NCI-H774 (cell line): Measurements from ENCODE around the gene DCTN2.
A peak's percentile ranks its signal among the peaks of the same experiment; 100 is the strongest.
"Not testable (repeated sequence)": the region's sequence is repeated elsewhere in the genome, so short reads cannot be mapped to it uniquely, and the experiment has no call there.

Experiments used
- DNase-seq: peaks from one replicate; lab custom pipeline; 2025; lab: John Stamatoyannopoulos, UW

DCTN2 gene

DNA sequence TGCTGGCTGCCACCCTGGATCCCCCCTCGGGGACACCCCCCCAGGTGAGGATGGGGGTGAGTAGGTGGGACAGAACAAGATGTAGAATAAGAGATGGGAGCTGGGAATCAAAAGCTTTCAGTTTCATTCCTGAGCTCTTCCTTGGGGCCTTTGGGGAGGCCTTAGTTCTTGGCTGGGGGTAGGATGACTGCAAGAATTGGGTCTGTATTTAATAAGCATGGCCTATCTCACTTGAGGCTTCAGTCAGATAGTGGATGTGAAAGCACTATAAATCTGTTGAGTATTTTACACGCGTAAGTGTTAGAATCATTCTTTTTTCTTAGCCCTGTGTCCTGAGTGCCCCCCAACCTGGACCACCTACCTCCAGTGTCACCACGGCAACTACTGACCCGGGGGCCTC lies 19.8 kb downstream of the DCTN2 start:
- DNase-seq: no peak

DNA sequence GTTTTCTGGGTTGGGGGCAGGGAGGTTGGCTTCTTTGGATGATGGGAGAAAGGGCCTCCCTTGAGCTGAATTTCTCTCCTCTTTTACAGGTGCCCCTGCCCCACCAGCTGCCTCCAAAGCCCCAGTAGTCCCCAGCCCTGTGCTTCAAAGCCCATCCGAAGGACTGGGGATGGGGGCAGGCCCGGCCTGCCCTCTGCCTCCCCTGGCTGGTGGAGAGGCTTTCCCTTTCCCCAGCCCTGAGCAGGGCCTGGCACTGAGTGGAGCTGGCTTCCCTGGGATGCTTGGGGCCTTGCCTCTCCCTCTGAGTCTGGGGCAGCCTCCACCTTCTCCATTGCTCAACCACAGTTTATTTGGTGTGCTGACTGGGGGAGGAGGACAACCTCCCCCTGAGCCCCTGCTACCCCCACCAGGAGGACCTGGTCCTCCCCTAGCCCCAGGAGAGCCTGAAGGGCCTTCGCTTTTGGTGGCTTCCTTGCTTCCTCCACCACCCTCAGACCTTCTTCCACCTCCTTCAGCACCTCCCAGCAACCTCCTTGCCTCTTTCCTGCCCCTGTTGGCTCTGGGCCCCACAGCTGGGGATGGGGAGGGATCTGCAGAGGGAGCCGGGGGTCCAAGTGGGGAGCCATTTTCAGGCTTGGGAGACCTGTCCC lies 20.4 kb downstream of the DCTN2 start:
- no peak for DNase-seq

- no peak for DNase-seq
Measured at GRCh38 chr12:57525615-57526383, 21.2 kb downstream of the DCTN2 start.

GRCh38 chr12:57524814-57525614 lies 22.0 kb downstream of the DCTN2 start:
- no peak for DNase-seq

DNA sequence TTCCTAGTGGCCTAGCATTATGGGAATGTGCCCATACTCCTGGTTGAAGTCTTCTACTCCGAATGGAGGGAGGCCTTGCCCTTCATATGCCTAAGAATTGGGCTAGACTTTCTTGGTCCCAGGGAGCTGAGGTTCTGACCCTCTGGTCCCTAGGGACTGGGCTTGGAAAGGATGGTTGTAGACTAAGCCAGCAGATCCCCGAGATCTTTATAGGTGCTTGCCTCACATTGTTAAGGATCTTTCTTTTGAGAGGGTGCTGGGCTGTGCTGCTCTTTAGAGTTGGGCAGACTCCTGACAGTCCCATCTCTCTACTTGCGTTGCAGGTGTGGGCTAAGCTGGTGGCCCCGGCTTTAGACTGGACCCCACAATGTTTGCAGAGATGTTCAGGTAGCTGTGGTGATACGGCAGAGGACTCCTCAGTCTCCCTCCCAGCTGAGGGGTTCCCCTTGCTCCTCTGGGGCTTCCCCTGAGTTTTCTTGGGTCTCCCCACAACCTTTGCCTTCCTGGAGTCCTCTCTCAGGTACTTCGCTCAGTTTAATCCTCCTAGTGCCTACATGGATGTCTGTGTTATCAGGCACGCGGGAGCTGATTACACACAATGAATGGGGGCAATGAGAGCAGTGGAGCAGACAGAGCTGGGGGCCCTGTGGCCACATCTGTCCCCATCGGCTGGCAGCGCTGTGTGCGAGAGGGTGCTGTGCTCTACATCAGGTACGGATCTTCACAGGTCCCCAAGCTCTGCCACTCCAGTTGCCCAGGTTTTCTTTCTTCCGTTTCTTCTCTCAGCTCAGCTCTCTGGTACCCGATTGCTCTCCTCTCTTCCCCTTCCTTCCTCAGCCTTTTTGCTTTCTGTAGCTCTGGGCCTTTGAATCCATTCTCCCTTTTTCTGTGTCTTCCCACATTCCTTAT lies 23.0 kb downstream of the DCTN2 start:
- DNase-seq: no peak

DNA sequence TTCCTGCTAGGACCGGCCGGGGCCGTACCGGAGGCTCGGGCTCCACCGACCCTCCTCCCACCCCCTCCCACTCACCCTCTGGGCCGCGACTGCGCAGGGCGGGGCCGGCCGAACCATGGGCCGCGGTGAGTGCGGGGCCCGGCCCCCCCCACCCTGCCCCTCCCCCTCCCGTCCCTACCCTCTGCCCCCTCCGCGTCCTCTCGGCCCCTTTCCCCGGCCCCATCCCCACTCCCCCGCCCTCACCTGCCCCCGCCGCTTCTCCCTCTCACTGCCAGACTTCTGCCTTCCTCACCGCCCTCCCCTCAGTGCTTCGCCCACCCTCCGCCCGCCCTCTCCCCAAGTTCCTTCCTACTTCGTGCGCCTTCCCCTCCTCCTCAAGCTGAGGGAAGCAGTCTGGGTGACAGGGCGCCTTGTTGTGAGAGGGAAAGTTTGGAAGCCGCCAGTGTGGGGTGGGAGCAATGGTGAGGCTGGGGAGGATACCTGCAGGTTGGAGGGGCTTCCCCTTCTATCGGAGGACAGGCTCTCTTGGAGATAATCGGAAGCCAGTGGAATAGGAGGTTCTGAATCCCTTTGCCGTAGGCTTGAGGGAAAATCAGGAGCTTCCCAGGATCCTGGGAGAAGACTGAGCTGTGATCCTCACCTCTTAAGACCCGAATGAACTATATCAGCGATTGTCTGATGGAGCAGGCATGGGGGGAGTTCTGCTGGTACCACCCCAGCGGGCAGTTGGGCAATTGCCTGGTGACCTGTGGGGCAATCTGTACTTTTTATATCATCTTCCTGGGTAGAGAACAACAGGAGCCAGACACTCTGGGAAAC lies 23.9 kb downstream of the DCTN2 start:
- DNase-seq: no peak

DNA sequence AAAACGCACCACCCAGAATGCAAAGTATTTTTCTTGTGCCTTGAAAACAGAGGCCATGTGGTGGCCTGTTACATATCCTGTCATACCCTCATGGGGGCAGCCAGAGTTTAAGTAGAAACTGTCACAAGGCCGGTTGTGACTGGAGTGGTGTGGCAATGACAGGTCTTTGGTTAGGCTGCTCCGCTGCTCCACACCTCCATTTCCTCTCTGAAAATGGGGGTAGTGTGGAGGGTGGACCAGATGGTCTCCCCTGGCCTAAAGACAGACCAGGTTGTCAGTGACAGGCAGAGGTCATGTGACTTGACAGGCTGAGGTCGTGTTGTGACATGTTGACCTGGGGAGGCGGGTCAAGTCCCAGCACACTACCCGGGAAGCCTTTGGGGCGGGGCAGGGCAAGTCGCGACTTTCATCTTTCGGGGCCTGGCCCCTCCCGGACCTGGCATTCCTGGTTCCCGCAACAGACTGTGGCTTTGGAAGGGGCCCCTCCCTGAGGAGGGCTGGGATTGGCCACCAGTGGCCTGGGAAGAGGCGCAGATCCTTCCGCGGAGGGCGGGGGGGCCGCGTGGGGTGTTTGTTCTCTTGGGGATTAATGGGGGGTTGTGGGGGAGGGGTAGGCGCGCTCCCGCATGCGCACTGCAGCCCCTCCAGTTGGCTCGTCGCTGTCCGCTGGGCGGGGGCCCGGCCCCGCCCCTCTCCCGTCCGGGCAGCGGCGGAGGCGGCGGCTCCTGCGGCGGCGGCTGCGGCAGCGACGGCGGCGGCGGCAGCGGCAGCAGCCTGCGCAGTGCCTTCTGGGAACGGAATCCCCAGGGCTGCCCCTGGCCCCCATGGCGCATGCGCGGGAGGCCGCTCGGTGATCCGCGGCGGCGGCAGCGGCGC lies 24.7 kb downstream of the DCTN2 start, which contains the start of gene MBD6:
MBD6 (plus strand) TSS at position 814 of the 876 bp plus-strand sequence. CDS start 1,480 bp downstream, outside the sequence.
- DNase-seq: peak; percentile 96

- no peak for DNase-seq
Measured at GRCh38 chr12:57521525-57522010, 25.4 kb downstream of the DCTN2 start.

GRCh38 chr12:57520053-57520818 lies 26.8 kb downstream of the DCTN2 start, which contains the start of gene DDIT3:
DDIT3 (minus strand) TSS chr12:57520514; CDS start chr12:57517406, 3,108 bp downstream.
- DNase-seq: peak; percentile 100

DNA sequence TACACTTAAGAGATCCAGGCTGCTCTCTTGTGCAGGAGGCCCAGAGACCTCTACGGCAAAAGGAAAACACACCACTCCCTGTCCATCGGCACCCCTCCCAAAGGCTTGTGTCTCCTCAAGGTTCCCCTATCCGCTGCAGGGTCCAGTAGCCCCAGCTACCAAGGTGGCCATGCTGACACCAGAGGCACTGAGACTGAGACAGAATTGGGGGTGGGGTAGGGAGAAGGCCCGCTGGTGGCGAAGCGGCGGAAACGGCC lies 27.3 kb downstream of the DCTN2 start:
- DNase-seq: no peak

- DNase-seq: no peak
Measured at GRCh38 chr12:57518920-57519795, 27.8 kb downstream of the DCTN2 start.

DNA sequence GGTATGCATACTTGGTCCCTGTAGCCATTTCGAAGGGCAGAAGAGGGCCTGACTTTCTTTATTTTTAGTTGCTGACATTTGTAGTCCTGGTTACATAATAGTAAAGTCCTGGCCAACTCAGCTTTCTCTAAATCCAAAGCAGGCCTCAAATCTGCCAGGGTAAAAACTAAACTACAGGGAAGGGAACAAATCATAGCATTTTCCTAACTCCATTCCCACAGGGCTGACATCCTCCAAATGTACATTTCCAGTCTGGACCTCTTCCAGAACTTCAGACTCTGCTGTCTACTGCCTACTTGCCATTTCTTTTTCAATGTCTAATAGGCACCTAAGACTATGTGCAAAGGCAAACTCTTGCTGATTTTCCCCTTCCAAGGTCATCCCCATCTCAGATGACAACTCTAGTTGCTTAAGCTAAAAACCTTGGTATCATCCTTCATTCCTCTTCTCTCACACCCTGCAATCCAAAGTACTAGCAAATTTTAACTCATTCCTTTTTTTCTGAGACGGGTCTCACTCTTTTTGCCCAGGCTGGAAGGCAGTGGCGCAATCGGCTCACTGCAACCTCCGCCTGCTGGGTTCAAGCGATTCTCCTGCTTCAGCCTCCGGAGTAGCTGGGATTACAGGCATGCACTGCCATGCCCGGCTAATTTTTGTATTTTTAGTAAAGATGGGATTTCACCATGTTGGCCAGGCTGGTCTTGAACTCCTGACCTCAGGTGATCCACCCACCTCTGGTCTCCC lies 28.6 kb downstream of the DCTN2 start:
- no peak for DNase-seq

GRCh38 chr12:57517718-57518117 lies 29.3 kb downstream of the DCTN2 start:
- not testable (repeated sequence) for DNase-seq

DNA sequence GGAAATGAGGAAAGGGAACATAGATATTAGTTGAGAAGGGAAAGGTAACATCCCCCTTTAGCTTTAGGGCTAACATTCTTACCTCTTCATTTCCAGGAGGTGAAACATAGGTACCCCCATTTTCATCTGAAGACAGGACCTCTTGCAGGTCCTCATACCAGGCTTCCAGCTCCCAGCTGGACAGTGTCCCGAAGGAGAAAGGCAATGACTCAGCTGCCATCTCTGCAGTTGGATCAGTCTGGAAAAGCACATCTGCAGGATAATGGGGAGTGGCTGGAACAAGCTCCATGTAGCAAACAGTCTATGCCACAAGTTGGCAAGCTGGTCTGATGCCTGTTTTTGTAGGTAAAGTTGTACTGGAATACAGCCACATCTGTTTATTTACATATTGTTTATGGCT lies 29.8 kb downstream of the DCTN2 start:
- DNase-seq: no peak

GRCh38 chr12:57516617-57517153 lies 30.3 kb downstream of the DCTN2 start:
- no peak for DNase-seq

- DNase-seq: no peak
Measured at GRCh38 chr12:57515934-57516541, 31.0 kb downstream of the DCTN2 start.
